GM10266 (cell line): ENCODE measurements around the gene ACSS1.

Experiments
- DNase-seq: peaks from one replicate; pipeline ENCODE4 v3.0.0; 2012; ENCODE audit errors: extremely low spot score
- TF ChIP-seq, protein P1 (sequence below): IDR thresholded peaks from 2 replicates; pipeline ENCODE4 v1.5.1; 2012; ENCODE audit warnings: mild to moderate bottlenecking, low read depth; ENCODE audit not compliant: control insufficient read depth, insufficient read depth; ENCODE audit errors: missing control alignments

Gene ACSS1

GRCh38 chr20:24987244-24987643, 70.7 kb downstream of the ACSS1 start:
- TF ChIP-seq, protein P1, sequence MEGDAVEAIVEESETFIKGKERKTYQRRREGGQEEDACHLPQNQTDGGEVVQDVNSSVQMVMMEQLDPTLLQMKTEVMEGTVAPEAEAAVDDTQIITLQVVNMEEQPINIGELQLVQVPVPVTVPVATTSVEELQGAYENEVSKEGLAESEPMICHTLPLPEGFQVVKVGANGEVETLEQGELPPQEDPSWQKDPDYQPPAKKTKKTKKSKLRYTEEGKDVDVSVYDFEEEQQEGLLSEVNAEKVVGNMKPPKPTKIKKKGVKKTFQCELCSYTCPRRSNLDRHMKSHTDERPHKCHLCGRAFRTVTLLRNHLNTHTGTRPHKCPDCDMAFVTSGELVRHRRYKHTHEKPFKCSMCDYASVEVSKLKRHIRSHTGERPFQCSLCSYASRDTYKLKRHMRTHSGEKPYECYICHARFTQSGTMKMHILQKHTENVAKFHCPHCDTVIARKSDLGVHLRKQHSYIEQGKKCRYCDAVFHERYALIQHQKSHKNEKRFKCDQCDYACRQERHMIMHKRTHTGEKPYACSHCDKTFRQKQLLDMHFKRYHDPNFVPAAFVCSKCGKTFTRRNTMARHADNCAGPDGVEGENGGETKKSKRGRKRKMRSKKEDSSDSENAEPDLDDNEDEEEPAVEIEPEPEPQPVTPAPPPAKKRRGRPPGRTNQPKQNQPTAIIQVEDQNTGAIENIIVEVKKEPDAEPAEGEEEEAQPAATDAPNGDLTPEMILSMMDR: no peak

GRCh38 chr20:24986436-24987015, 71.4 kb downstream of the ACSS1 start:
- no peak for DNase-seq
- TF ChIP-seq, protein P1: no peak

More at GRCh38 chr20:24987244-24987643, 70.7 kb downstream of the ACSS1 start:
- no peak for DNase-seq

DNA sequence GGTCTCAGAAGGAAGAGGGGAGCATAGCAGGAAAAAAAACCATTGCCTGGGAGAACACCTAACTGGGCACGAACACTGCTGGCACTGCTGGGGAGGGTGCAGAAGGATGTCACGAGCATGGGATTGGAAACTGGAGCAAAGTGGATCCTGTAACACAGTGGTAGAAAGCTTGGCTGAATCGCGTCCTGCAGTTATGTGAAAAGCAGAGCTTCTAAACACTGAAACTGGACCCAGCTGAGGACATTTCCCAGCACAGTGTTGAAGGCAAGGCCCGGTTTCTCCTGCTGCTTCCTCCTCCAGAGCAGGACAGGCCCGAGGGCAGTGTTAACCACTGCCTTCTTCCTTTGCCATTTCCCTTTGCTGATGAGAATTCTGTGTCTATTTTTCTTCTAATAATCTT, 72.1 kb downstream of the ACSS1 start:
- TF ChIP-seq, protein P1: no peak
- DNase-seq: no peak

- TF ChIP-seq, protein P1: no peak
- DNase-seq: no peak
Measured at GRCh38 chr20:24984961-24985640, 72.8 kb downstream of the ACSS1 start.

- DNase-seq: no peak
- TF ChIP-seq, protein P1: no peak
Measured at GRCh38 chr20:24983896-24984295, 74.0 kb downstream of the ACSS1 start.

DNA sequence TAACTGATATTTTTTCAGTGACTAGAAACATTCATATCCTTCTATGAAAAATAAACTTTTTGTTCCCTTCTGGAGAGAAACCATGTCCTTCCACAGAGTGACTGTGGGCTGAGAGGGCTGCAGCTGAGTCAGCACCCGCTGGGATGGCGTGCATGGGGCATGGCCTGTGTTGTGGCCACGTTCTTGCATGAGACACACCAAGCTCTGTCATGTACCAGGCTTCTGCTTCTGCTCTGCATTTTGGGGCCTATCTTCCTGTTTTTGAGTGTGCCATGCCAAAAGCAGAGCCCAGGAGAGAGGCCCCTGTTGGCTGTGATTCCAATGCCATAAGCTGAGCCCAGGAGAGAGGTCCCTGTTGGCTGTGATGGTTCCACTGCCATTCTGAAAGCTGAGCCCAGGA, 76.1 kb downstream of the ACSS1 start:
- TF ChIP-seq, protein P1: no peak
- no peak for DNase-seq

GRCh38 chr20:24981282-24981681, 76.7 kb downstream of the ACSS1 start:
- DNase-seq: no peak
- TF ChIP-seq, protein P1: no peak
